ENCODE measurements around the gene DENND1A.

DNA sequence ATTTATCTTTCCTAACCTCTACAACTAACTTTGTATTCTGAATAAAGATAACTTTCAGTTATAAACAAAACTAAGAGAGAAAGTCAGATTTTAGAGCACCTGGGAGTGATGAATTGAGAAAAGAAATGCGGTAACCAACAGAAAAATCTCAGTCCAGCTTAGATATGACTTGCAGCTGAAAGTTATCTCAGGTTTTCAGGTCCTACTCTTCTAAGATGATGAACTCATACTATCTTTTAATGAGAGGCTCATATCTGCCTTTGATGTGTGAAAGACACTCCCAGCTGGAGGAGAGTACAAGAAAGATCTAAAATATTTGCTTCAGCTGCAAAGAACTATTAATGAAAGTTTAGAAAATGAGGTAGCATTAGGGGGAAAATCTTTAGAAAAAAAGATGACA, 190.5 kb downstream of the DENND1A start:
- TF ChIP-seq, protein P1, sequence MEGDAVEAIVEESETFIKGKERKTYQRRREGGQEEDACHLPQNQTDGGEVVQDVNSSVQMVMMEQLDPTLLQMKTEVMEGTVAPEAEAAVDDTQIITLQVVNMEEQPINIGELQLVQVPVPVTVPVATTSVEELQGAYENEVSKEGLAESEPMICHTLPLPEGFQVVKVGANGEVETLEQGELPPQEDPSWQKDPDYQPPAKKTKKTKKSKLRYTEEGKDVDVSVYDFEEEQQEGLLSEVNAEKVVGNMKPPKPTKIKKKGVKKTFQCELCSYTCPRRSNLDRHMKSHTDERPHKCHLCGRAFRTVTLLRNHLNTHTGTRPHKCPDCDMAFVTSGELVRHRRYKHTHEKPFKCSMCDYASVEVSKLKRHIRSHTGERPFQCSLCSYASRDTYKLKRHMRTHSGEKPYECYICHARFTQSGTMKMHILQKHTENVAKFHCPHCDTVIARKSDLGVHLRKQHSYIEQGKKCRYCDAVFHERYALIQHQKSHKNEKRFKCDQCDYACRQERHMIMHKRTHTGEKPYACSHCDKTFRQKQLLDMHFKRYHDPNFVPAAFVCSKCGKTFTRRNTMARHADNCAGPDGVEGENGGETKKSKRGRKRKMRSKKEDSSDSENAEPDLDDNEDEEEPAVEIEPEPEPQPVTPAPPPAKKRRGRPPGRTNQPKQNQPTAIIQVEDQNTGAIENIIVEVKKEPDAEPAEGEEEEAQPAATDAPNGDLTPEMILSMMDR (IDR thresholded peaks at IDR 0.05): no peak
- TF ChIP-seq POLR2AphosphoS5 (IDR thresholded peaks at IDR 0.05): no peak
- TF ChIP-seq EP300 (IDR thresholded peaks at IDR 0.05): no peak
